Activated CD8-positive, alpha-beta memory T cell treated with anti-CD3 and anti-CD28 coated beads for 48 hours (primary cell): ENCODE measurements around the gene ADAMTS2.

Experiments
- DNase-seq, 3 experiments: peaks; one replicate each; pipeline ENCODE4 v3.0.0-alpha.2; 2020; ENCODE audit warnings: low read depth in 2 of 3, low spot score in 2 of 3

The ADAMTS2 gene

GRCh38 chr5:179373101-179373934 is 28.1 kb upstream of the ADAMTS2 start:
- no peak for DNase-seq

GRCh38 chr5:179371681-179372680 is 26.7 kb upstream of the ADAMTS2 start:
- no peak for DNase-seq

GRCh38 chr5:179371121-179371510 is 25.9 kb upstream of the ADAMTS2 start:
- DNase-seq = no peak

GRCh38 chr5:179370490-179371120 is 25.3 kb upstream of the ADAMTS2 start:
- DNase-seq = no peak

GRCh38 chr5:179369530-179369884 is 24.2 kb upstream of the ADAMTS2 start:
- DNase-seq = no peak

GRCh38 chr5:179368806-179369529 is 23.7 kb upstream of the ADAMTS2 start:
- no peak for DNase-seq

- DNase-seq = no peak
Observed at GRCh38 chr5:179368126-179368805, 23.0 kb upstream of the ADAMTS2 start.

GRCh38 chr5:179367491-179367890 is 22.2 kb upstream of the ADAMTS2 start:
- no peak for DNase-seq

GRCh38 chr5:179362355-179362754 is 17.1 kb upstream of the ADAMTS2 start:
- DNase-seq = no peak

- DNase-seq = no peak
Observed at GRCh38 chr5:179361037-179361603, 15.9 kb upstream of the ADAMTS2 start.

GRCh38 chr5:179357031-179357430 is 11.8 kb upstream of the ADAMTS2 start:
- no peak for DNase-seq

- no peak for DNase-seq
Observed at GRCh38 chr5:179355976-179356974, 11.0 kb upstream of the ADAMTS2 start.

- no peak for DNase-seq
Observed at GRCh38 chr5:179354305-179354882, 9.1 kb upstream of the ADAMTS2 start.

GRCh38 chr5:179348843-179349242 is 3.6 kb upstream of the ADAMTS2 start:
- no peak for DNase-seq

GRCh38 chr5:179348011-179348530 is 2.8 kb upstream of the ADAMTS2 start:
- DNase-seq = no peak

GRCh38 chr5:179347581-179347980 is 2.3 kb upstream of the ADAMTS2 start:
- no peak for DNase-seq

GRCh38 chr5:179346875-179347274 is 1.6 kb upstream of the ADAMTS2 start:
- DNase-seq = no peak

- DNase-seq = no peak
Observed at GRCh38 chr5:179346401-179346800, 1.1 kb upstream of the ADAMTS2 start.
